ENCODE results near the gene ACP5.

Gene ACP5

GRCh38 chr19:11547929-11548700 is 29.3 kb downstream of the ACP5 start:
- no peak for DNase-seq (ENCODE audit: low read depth in 2 of 2)

- no peak for DNase-seq (ENCODE audit: low read depth in 2 of 2)
These were observed 36.2 kb downstream of the ACP5 start for GRCh38 chr19:11541238-11541637.

GRCh38 chr19:11540645-11541044 is 36.8 kb downstream of the ACP5 start:
- no peak for DNase-seq (ENCODE audit: low read depth in 2 of 2)

GRCh38 chr19:11539495-11540365 is 37.7 kb downstream of the ACP5 start:
- no peak for DNase-seq (ENCODE audit: low read depth in 2 of 2)

GRCh38 chr19:11538232-11539036 is 39.0 kb downstream of the ACP5 start, which contains the start of gene CNN1:
Gene CNN1, plus strand, starts transcription at chr19:11538851. Its CDS starts 77 bp downstream, at chr19:11538928.
- DNase-seq (ENCODE audit: low read depth in 2 of 2), result no peak

- peak; percentile 62 to 68 for DNase-seq (ENCODE audit: low read depth in 2 of 2)
These were observed 41.5 kb downstream of the ACP5 start for GRCh38 chr19:11535792-11536595.

GRCh38 chr19:11534948-11535347 is 42.5 kb downstream of the ACP5 start:
- DNase-seq (ENCODE audit: low read depth in 2 of 2), result no peak

- no peak for DNase-seq (ENCODE audit: low read depth in 2 of 2)
These were observed 42.9 kb downstream of the ACP5 start for GRCh38 chr19:11534538-11534937.

GRCh38 chr19:11530432-11530831 is 47.0 kb downstream of the ACP5 start:
- DNase-seq (ENCODE audit: low read depth in 2 of 2), result no peak

GRCh38 chr19:11528551-11529341 is 48.7 kb downstream of the ACP5 start, which contains the start of gene ECSIT:
Gene ECSIT, minus strand, starts transcription at chr19:11529134. Its CDS starts 9,964 bp downstream, at chr19:11519170.
- peak; percentile 77 to 83 for DNase-seq (ENCODE audit: low read depth in 2 of 2)

Data from stimulated activated CD8-positive, alpha-beta memory T cell treated with anti-CD3 and anti-CD28 coated beads, Interleukin-7, amount 100 ng/mL, for 1 hour (primary cell).